DMS 273 treated with DMSO at 0.1 percent for 48 hours (cell line): ENCODE results near the gene C1orf198.

Source experiments
- DNase-seq: peaks from one replicate; lab custom pipeline; 2025; lab: John Stamatoyannopoulos, UW

The C1orf198 gene

GRCh38 chr1:230892018-230892491, 23.7 kb upstream of the C1orf198 start:
- no peak for DNase-seq

DNA sequence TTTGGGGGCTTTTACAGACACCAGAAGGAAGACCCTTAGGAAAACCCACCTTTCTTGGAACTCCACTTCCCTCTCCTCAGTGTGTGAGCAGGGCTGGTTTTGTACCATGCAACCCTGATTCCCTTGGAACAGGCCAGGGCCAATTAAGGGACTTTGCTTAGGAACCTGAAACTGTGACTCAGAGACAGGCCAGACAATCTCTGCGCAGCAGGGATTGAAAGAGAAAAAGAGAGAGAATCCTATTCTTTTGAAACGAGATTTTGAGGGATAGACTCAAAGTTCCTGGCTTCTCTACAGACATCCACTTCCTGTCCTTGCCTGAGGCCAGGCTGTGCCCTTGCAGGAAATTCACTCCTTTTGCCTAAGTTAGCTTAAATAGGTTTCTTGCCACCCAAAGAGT, 23.1 kb upstream of the C1orf198 start:
- no peak for DNase-seq

- DNase-seq = no peak
These were observed 16.3 kb upstream of the C1orf198 start for GRCh38 chr1:230884646-230885045.

DNA sequence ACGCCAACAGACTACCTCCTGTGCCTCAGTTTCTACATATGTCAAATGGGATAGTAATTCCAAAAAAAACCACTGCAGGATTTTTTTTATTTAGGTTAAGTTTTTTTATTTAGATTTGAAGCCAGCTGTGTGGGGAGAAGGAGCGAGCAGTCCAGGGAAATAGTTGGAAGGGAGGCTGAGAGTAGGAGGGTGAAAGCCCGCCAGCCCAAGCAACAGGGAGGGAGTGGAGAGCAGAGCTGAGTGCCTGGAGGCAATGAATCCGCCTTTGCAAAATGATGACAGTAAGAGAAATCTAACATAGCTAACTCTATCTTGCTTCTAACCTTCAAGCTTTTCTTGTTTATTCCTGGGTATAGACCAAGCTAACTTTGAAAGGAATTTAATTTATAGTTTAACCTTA, 15.6 kb upstream of the C1orf198 start:
- DNase-seq = no peak

GRCh38 chr1:230879778-230880177, 11.5 kb upstream of the C1orf198 start:
- DNase-seq = no peak

DNA sequence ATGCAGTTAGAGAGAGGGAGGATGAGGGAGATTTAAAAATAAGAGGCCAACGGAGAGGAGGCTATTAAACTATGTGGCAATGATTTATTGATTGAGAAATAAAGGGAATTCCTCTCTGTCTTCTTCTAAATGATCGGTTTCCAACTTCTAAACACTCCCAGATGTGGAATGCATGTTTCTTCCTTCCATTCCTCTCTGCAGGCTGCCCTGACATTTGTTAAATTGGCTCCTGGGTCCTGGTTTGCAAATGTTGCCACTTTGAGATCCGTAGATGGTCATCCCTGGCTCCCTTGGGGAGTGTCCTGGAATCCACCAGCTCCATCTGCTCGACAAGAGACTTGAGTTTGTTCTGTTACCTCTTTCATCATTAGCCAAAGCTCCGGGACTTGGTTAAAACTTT, 10.3 kb upstream of the C1orf198 start:
- DNase-seq = peak; percentile 8

DNA sequence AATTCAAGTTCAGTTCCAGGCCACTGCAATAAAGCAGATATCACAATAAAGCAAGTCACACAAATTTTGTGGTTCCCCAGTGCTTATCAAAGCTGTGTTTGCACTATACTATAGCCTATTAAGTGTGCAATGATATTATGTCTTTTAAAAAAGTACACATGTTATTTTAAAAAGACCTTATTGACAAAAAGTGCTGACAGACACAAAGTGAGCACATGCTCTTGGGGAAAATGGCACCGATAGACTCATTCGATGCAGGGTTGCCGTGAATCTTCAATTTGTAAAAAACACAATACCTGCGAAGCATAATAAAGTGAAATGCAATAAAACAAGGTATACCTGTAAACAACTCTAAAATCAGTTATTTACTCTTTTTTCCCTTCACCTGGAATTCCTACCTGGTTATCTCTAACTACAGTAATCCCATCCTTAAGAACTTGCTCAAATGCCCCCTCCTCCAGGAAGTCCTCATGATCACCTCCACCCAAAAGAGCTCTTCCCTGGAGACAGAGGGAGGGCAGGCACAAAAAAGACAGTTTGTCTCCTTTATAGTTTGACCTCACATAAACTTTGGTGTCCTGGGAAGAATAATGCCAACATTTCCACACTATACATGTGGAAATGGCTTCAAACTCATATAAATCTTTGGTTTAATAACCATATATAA, 9.7 kb upstream of the C1orf198 start:
- DNase-seq = no peak

GRCh38 chr1:230877146-230877923, 9.0 kb upstream of the C1orf198 start:
- no peak for DNase-seq

DNA sequence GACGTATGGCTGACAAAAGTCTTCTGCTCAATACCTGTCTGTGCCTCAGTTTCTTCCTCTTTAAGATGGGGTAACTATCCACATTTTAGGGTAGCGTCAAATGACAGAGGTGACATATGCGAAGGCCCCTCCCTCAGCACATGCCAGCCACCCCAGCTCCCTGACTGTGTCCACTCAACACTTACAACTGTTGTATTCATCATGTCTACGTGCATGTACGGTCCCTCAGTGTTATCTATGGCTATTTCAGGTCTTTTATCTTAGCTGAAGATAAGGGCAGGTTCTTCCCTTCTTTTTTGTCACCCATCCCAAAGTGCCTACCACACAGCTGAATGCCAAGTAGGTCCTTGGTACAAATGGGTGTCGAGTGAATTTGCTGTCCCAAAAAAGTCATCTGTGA, 8.3 kb upstream of the C1orf198 start:
- DNase-seq = no peak

- DNase-seq = no peak
These were observed 7.0 kb upstream of the C1orf198 start for GRCh38 chr1:230875370-230875769.

- no peak for DNase-seq
These were observed 2.6 kb upstream of the C1orf198 start for GRCh38 chr1:230870916-230871315.

DNA sequence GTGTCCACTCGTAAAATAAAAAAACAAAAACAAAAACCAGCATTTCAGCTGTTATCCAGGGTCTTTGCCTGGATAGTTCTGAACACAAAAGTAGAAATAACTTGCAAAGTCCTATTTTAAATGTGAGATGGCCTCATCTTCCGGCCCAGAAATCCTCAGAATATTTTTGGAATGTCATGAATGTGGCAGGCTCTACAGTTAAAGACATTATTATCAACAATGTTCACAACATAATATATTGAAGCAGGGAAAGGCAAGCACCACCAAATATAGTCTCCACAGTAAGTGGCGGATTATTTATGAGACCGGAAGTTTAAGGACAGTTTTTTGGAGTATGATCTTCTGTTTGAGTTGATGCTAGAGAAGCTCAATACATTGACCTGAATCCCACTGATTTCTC, 1.2 kb upstream of the C1orf198 start:
- DNase-seq = no peak

- no peak for DNase-seq
These were observed 540 bp upstream of the C1orf198 start for GRCh38 chr1:230868736-230869385.

DNA sequence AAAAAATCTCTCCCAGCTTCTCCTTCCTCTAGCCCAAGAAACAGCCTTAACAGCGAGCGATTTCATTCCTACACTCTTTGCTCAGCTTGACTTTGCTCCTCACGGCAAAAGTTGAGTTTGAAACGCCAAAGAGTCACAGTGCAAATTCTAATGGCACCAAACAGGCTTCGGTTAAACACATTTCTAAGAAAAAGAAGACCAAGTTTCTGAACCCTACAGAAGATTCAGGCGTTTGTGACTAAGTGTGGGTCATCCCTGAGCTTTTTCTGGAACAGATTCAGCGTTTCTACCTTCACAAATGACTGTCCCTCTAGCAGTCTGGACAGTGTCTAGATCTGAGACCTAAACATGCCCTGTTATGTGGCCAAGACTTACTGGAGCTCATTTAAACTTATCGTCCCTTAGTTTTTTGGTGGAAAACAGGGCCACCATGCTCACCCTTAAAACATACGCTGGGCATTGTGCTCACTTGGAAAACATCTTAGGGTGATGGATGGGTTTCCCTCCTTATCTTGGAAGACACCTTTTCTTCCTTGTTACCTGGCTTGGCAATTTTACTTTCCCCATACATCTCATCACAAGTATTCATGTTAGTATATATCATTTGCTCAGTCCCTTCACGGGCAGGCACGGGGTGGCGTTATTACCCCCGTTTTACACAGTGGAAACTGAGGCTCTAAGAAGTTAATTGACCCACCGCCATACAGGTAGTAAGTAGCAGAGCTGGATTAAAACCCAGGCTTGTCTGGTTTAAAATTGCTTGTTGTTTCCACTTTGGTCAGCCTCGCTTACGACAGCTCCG, 1.0 kb downstream of the C1orf198 start:
- no peak for DNase-seq

DNA sequence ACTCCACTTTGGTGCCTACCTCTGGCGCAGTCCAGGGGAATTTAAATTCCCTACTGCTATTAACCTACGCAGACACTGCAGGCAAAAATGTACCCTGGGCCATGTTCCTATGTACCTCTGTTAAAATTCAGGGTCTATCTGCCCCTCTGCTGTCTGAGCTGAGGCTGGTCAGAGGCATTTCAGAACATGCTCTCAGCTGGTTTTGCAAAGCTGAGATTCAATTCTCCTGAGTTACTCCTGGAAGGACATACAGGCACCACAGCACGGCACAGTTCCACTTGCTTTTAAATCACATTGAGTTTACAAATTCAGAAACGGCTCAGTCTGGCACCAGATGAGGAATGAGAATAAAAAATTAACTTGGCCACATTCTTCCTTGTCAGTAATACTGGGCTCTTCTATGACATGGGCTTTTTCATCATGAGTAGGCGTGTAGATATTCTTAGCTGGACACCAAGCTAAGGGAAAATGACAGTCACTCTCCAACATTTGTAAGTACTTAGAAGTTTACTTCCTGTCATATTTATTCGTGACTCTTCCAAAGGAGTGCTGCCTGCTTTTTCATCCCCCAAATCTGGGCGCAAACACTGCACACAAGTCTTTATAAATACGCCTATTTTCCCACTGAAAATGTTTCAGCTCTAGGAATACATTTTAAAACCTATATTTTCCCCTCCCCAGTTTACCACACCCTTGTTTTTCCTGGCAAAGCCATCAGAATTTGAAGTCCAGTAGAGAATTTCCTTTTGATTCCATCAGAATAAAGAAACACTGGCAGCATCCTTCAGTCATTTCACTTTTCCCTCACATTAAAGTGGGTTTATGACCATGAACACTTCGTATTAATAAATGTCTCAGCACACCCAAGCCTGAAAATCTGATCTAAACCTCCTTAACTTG, 1.9 kb downstream of the C1orf198 start:
- DNase-seq = no peak

GRCh38 chr1:230865062-230865817, 3.1 kb downstream of the C1orf198 start:
- DNase-seq = no peak

- peak; percentile 29 for DNase-seq
These were observed 3.9 kb downstream of the C1orf198 start for GRCh38 chr1:230864441-230864840.

- no peak for DNase-seq
These were observed 4.9 kb downstream of the C1orf198 start for GRCh38 chr1:230863449-230863848.

DNA sequence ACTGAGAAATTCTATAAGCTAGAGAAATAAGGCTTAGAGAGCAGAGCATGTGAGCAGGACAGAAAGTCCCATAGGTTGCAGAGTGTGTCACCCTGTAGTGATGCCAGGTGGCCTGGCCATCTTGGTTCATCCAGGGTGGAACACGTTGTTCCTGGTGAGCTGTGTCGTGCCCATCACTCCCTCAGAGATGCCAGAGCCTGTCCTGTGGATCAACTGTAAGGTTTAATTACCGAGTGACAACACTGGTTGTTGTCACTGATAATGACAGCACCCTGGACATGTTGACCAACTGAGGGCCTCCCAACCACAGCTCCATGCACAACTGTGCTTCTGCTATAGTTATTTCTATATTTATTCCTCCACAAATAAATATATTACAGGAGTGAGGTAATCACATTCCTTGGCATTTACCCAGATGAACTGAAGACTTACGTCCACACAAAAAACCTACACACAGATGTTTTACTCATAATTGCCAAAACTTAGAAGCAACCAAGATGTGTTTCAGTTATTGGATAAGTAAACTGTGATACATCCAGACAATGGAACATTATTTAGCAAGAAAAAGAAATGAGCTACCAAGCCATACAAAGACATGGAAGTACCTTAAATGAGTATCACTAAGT, 6.2 kb downstream of the C1orf198 start:
- DNase-seq = no peak

DNA sequence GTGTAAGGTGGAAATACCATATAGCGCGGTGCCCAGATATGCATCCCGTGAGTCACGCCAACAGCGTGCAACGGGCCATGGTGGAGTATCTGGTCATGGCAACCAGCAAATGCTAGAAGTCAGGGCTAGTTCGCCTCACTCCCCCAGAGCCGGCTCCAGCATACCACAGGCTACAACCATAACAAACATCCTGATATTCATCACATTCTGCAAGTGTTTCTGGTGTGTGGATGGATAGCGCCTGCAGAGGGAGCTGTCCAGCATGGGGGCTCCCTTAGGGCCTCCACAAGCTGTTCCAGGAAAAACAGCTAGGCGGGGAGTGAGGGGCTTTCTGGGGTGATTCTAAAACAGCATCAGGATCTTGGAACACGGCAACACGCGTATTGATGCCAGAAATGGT, 6.8 kb downstream of the C1orf198 start:
- no peak for DNase-seq
